HUES48 (cell line): ENCODE results near the gene INHBE.
A peak's percentile ranks its signal among the peaks of the same experiment; 100 is the strongest.

Source experiments
- H3K27ac ChIP-seq: one replicate; pipeline ENCODE4 v1.7.0; 2013; ENCODE audit warnings: low read depth, low read length, inconsistent platforms
- H3K27me3 ChIP-seq: 2 replicates; pipeline ENCODE4 v1.6.1; 2013; ENCODE audit warnings: mild to moderate bottlenecking, low read length; ENCODE audit not compliant: control insufficient read depth, insufficient read depth
- H3K36me3 ChIP-seq: 2 replicates; pipeline ENCODE4 v1.6.1; 2013; ENCODE audit warnings: low read length; ENCODE audit not compliant: control insufficient read depth, insufficient read depth
- H3K4me1 ChIP-seq: 2 replicates; pipeline ENCODE4 v1.6.1; 2013; ENCODE audit warnings: mild to moderate bottlenecking, low read length; ENCODE audit not compliant: control insufficient read depth, insufficient read depth
- H3K4me3 ChIP-seq: 2 replicates; pipeline ENCODE4 v1.5.1; 2013; ENCODE audit warnings: mild to moderate bottlenecking, low read depth, low read length
- H3K9ac ChIP-seq: 2 replicates; pipeline ENCODE4 v1.6.1; 2013; ENCODE audit warnings: mild to moderate bottlenecking, low read depth, low read length, moderate library complexity
- H3K9me3 ChIP-seq: 2 replicates; pipeline ENCODE4 v1.6.1; 2013; ENCODE audit warnings: low read length; ENCODE audit not compliant: control insufficient read depth, insufficient read depth

INHBE gene

GRCh38 chr12:57477710-57478681 is 22.9 kb downstream of the INHBE start:
- Histone ChIP-seq H3K9me3 (no peaks in the 10 kb centered on the region), H3K9ac (no peak overlapping the region), H3K4me3 (no peak overlapping the region), H3K27me3 (peaks cover 44% of the 10 kb centered on the region), H3K36me3 (no peaks in the 10 kb centered on the region), H3K4me1 (peaks cover 28% of the 10 kb centered on the region), H3K27ac (no peak overlapping the region)

GRCh38 chr12:57479043-57479375 is 23.9 kb downstream of the INHBE start:
- Histone ChIP-seq H3K4me3 (no peak overlapping the region), H3K27me3 (peaks cover 36% of the 10 kb centered on the region), H3K36me3 (no peaks in the 10 kb centered on the region), H3K9me3 (no peaks in the 10 kb centered on the region), H3K9ac (no peak overlapping the region), H3K27ac (no peak overlapping the region), H3K4me1 (peaks cover 34% of the 10 kb centered on the region)

GRCh38 chr12:57479376-57480115 is 24.4 kb downstream of the INHBE start, which contains the start of gene ARHGAP9:
TSS of gene ARHGAP9 (minus strand) at chr12:57479866. CDS start at chr12:57479406, 460 bp downstream.
- Histone ChIP-seq H3K9me3 (no peaks in the 10 kb centered on the region), H3K4me3 (no peak within 1 kb of the TSS), H3K27me3 (peaks cover 30% of the 10 kb centered on the region), H3K4me1 (peaks cover 34% of the 10 kb centered on the region), H3K27ac (no peak within 1 kb of the TSS), H3K9ac (no peak within 1 kb of the TSS), H3K36me3 (no peaks in the 10 kb centered on the region)

GRCh38 chr12:57481671-57482070 is 26.6 kb downstream of the INHBE start:
- no peaks in the 10 kb centered on the region for H3K9me3 ChIP-seq
- no peak overlapping the region for H3K27ac ChIP-seq

GRCh38 chr12:57483466-57483865 is 28.4 kb downstream of the INHBE start:
- Histone ChIP-seq H3K4me3 (no peak overlapping the region), H3K9me3 (no peaks in the 10 kb centered on the region), H3K27ac (no peak overlapping the region), H3K4me1 (peaks cover 12% of the 10 kb centered on the region), H3K36me3 (no peaks in the 10 kb centered on the region), H3K27me3 (no peaks in the 10 kb centered on the region), H3K9ac (no peak overlapping the region)

More at GRCh38 chr12:57481671-57482070, 26.6 kb downstream of the INHBE start:
- Histone ChIP-seq H3K4me3 (no peak overlapping the region), H3K36me3 (no peaks in the 10 kb centered on the region), H3K9ac (no peak overlapping the region), H3K27me3 (peaks cover 9% of the 10 kb centered on the region), H3K4me1 (peaks cover 20% of the 10 kb centered on the region)

- no peak overlapping the region for H3K9ac ChIP-seq
- H3K27ac ChIP-seq = no peak overlapping the region
- H3K9me3 ChIP-seq = no peaks in the 10 kb centered on the region
Measured at GRCh38 chr12:57485695-57486094, 30.6 kb downstream of the INHBE start.

GRCh38 chr12:57487055-57487596 is 32.0 kb downstream of the INHBE start:
- H3K9me3 ChIP-seq = no peaks in the 10 kb centered on the region
- H3K27me3 ChIP-seq = no peaks in the 10 kb centered on the region
- H3K4me3 ChIP-seq = no peak overlapping the region; the same call in 1 of the 2 replicates
- H3K27ac ChIP-seq = no peak overlapping the region
- H3K4me1 ChIP-seq = peaks cover 12% of the 10 kb centered on the region; the same call in 1 of the 2 replicates
- no peak overlapping the region for H3K9ac ChIP-seq
- peaks cover 32% of the 10 kb centered on the region for H3K36me3 ChIP-seq

More at GRCh38 chr12:57485695-57486094, 30.6 kb downstream of the INHBE start:
- Histone ChIP-seq H3K36me3 (peaks cover 20% of the 10 kb centered on the region), H3K27me3 (no peaks in the 10 kb centered on the region), H3K4me1 (peaks cover 17% of the 10 kb centered on the region), H3K4me3 (no peak overlapping the region)

- Histone ChIP-seq H3K9me3 (peaks cover 2% of the 10 kb centered on the region; the same call in 1 of the 2 replicates), H3K9ac (peak within 1 kb of the TSS; percentile 97), H3K4me3 (peak within 1 kb of the TSS; percentile 91), H3K27ac (peak within 1 kb of the TSS; percentile 93), H3K4me1 (peaks cover 12% of the 10 kb centered on the region; the same call in 1 of the 2 replicates), H3K36me3 (peaks cover 38% of the 10 kb centered on the region), H3K27me3 (no peaks in the 10 kb centered on the region)
Measured at GRCh38 chr12:57487597-57488401, 32.7 kb downstream of the INHBE start, which contains the start of gene MARS1. TSS of gene MARS1 (plus strand) at chr12:57488068. CDS start at chr12:57488091, 23 bp downstream.

GRCh38 chr12:57488402-57489156 is 33.5 kb downstream of the INHBE start:
- no peaks in the 10 kb centered on the region for H3K27me3 ChIP-seq
- H3K27ac ChIP-seq = peak overlapping the region; percentile 93
- peaks cover 5% of the 10 kb centered on the region; the same call in 1 of the 2 replicates for H3K4me1 ChIP-seq
- peaks cover 5% of the 10 kb centered on the region; the same call in 1 of the 2 replicates for H3K9me3 ChIP-seq
- peak overlapping the region; percentile 91 for H3K4me3 ChIP-seq
- H3K9ac ChIP-seq = peak overlapping the region; percentile 97
- peaks cover 41% of the 10 kb centered on the region for H3K36me3 ChIP-seq
